Measurements from ENCODE around the gene GPC6.

The GPC6 gene

DNA sequence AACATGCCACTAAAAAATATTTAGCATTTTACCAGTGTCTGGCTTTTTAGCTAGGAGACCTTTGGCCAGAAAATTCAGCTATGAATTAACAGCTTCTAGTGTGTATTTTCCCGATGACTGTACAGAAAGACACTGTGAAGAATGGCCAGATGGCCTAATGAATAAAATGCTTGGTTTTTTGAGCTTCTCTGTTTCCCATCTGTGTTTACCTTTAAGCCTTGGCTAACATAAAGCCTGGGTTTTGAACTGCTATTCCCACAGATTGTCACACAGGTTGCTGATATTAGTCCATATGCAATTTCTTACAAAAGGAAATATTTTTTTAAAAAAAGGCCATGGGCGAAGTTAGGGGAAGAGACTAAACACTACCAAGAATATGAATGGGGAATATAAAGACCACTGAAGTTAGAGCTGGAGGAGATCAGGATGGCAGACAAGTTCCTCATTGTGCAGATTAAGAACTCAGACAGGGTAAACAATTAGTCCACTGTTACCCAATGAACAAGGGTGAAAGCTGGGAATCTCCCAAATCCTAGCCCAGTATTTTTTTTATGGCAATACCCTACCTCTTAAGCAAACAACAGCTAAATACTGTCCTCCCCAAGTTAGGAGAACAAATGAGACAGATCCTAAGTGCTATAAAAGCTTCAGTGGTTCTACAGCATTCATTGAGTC lies 1157.8 kb downstream of the GPC6 start:
- Histone ChIP-seq H3K36me3 (replicated peaks; ENCODE audit: low read depth, low read length) (no peaks in the 10 kb centered on the region), H3K79me2 (ENCODE audit: low read length) (no peaks in the 10 kb centered on the region), H3K9me3 (ENCODE audit: insufficient read depth, low read length) (no peaks in the 10 kb centered on the region), H3K4me3 (ENCODE audit: low read length) (no peak overlapping the region), H3K9ac (ENCODE audit: low read length) (no peak overlapping the region), H3K4me1 (ENCODE audit: low read length) (no peaks in the 10 kb centered on the region), H4K20me1 (ENCODE audit: insufficient read depth, low read length) (no peaks in the 10 kb centered on the region), H3K27ac (ENCODE audit: low read length) (no peak overlapping the region), H3K4me2 (ENCODE audit: low read length) (no peak overlapping the region), H2AFZ (ENCODE audit: low read depth, low read length) (no peak overlapping the region), H3K27me3 (ENCODE audit: low read depth, low read length) (0 out of 2 replicates have a peak, but pooled peaks cover 4% of the 10 kb centered on the region)
- TF ChIP-seq, protein P1, sequence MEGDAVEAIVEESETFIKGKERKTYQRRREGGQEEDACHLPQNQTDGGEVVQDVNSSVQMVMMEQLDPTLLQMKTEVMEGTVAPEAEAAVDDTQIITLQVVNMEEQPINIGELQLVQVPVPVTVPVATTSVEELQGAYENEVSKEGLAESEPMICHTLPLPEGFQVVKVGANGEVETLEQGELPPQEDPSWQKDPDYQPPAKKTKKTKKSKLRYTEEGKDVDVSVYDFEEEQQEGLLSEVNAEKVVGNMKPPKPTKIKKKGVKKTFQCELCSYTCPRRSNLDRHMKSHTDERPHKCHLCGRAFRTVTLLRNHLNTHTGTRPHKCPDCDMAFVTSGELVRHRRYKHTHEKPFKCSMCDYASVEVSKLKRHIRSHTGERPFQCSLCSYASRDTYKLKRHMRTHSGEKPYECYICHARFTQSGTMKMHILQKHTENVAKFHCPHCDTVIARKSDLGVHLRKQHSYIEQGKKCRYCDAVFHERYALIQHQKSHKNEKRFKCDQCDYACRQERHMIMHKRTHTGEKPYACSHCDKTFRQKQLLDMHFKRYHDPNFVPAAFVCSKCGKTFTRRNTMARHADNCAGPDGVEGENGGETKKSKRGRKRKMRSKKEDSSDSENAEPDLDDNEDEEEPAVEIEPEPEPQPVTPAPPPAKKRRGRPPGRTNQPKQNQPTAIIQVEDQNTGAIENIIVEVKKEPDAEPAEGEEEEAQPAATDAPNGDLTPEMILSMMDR (IDR thresholded peaks at IDR 0.05; ENCODE audit: low read depth, low read length): no peak
- no peak for TF ChIP-seq EZH2phosphoT487 (IDR thresholded peaks at IDR 0.05; ENCODE audit: low read depth)

DNA sequence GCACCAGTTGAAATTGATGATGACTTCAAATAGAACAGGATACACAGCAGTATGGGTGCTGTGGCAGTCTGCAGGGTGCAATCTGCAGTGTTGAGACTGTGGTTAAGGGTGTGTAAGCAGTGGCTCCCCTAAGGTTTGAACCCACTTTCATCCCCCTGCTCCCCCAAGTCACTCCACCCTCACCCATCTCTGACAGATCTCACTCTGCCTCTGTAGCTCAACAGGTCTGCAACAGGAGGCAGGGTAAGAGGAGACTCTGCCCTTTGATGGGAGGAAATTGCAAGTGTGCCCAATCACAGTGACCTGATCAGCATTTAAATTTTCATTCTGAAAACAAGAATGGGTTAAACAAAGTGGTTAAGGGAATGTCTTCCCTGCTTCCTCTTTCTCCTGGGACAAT lies 1160.4 kb downstream of the GPC6 start:
- Histone ChIP-seq H3K27ac (ENCODE audit: low read length) (no peak overlapping the region), H3K4me2 (ENCODE audit: low read length) (no peak overlapping the region), H3K4me1 (ENCODE audit: low read length) (no peaks in the 10 kb centered on the region), H4K20me1 (ENCODE audit: insufficient read depth, low read length) (no peaks in the 10 kb centered on the region), H3K4me3 (ENCODE audit: low read length) (no peak overlapping the region), H3K27me3 (ENCODE audit: low read depth, low read length) (no peaks in the 10 kb centered on the region), H3K36me3 (replicated peaks; ENCODE audit: low read depth, low read length) (no peaks in the 10 kb centered on the region), H3K9ac (ENCODE audit: low read length) (no peak overlapping the region), H3K79me2 (ENCODE audit: low read length) (no peaks in the 10 kb centered on the region), H2AFZ (ENCODE audit: low read depth, low read length) (no peak overlapping the region), H3K9me3 (ENCODE audit: insufficient read depth, low read length) (no peaks in the 10 kb centered on the region)
- no peak for TF ChIP-seq EZH2phosphoT487 (IDR thresholded peaks at IDR 0.05; ENCODE audit: low read depth)
- TF ChIP-seq, protein P1 (IDR thresholded peaks at IDR 0.05; ENCODE audit: low read depth, low read length): no peak

DNA sequence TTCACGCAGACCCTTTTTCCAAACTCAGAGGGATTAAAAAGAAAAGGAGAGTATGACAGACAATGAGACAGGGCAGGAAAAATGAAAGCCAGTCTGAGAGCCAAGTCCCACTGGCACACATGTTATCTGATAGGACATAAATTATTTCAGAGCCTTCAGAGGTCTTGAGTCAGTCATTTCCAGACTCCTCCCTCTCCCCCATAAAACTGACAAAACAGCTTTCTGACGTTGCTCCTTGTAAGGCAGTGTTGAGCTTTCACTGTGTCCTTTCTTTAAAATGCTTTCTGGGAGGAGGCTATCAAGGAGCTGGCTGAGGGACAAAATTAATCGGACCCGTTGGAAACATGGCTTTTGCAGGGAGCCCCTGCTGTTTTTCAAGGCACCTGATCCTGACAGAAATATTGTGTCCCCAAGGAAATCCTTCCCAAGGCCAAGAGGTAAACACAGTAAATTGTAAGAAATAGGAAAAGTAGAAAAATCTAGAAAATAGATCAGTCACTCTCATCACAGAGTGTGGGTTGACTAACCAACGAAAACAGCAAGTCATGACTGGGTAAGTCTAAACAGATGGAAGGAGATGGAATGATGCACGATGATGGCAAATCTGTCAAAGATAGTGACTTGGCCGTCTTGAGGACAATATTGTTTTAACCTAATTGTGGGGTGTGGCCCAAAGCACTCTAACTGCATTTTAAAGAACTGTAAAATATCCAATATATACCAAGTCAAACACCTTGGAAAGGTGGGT lies 1163.2 kb downstream of the GPC6 start:
- Histone ChIP-seq H2AFZ (ENCODE audit: low read depth, low read length) (0 out of 2 replicates have a peak overlapping the region, but pooled peaks have one; percentile 25), H3K4me1 (ENCODE audit: low read length) (no peaks in the 10 kb centered on the region), H3K9me3 (ENCODE audit: insufficient read depth, low read length) (no peaks in the 10 kb centered on the region), H3K79me2 (ENCODE audit: low read length) (no peaks in the 10 kb centered on the region), H3K4me2 (ENCODE audit: low read length) (no peak overlapping the region), H4K20me1 (ENCODE audit: insufficient read depth, low read length) (no peaks in the 10 kb centered on the region), H3K36me3 (replicated peaks; ENCODE audit: low read depth, low read length) (no peaks in the 10 kb centered on the region), H3K9ac (ENCODE audit: low read length) (no peak overlapping the region), H3K27me3 (ENCODE audit: low read depth, low read length) (no peaks in the 10 kb centered on the region), H3K27ac (ENCODE audit: low read length) (no peak overlapping the region), H3K4me3 (ENCODE audit: low read length) (no peak overlapping the region)
- TF ChIP-seq, protein P1 (IDR thresholded peaks at IDR 0.05; ENCODE audit: low read depth, low read length): no peak
- no peak for TF ChIP-seq EZH2phosphoT487 (IDR thresholded peaks at IDR 0.05; ENCODE audit: low read depth)

DNA sequence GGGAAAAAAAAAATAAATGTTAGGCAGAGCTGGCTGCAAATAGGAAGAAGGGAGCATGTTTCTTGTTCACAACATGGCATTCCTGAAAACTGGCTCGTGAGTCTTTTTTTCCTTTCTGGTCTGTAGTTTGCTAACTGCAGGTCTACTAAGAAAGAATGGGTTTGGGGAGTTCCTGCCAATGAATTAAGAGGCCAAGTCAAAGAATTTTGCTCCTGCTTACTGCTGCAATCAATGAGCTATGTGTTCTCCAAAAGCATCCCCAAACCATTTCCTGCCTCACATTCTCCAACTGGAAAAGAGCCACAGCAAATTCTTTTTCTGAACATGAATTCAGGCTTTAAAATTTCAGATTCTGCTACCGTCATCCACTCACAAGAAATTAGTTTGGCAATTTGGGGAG lies 1164.3 kb downstream of the GPC6 start:
- no peak overlapping the region for H3K9ac ChIP-seq (ENCODE audit: low read length)
- H2AFZ ChIP-seq (ENCODE audit: low read depth, low read length): no peak overlapping the region
- no peak overlapping the region for H3K27ac ChIP-seq (ENCODE audit: low read length)
- no peak overlapping the region for H3K4me2 ChIP-seq (ENCODE audit: low read length)
- no peaks in the 10 kb centered on the region for H3K36me3 ChIP-seq (replicated peaks; ENCODE audit: low read depth, low read length)
- H3K27me3 ChIP-seq (ENCODE audit: low read depth, low read length): no peaks in the 10 kb centered on the region
- TF ChIP-seq, protein P1 (IDR thresholded peaks at IDR 0.05; ENCODE audit: low read depth, low read length): no peak
- TF ChIP-seq EZH2phosphoT487 (IDR thresholded peaks at IDR 0.05; ENCODE audit: low read depth): no peak
- no peaks in the 10 kb centered on the region for H3K4me1 ChIP-seq (ENCODE audit: low read length)
- H3K79me2 ChIP-seq (ENCODE audit: low read length): no peaks in the 10 kb centered on the region
- no peaks in the 10 kb centered on the region for H4K20me1 ChIP-seq (ENCODE audit: insufficient read depth, low read length)
- no peak overlapping the region for H3K4me3 ChIP-seq (ENCODE audit: low read length)
- H3K9me3 ChIP-seq (ENCODE audit: insufficient read depth, low read length): no peaks in the 10 kb centered on the region
